HEK293 (cell line): ENCODE data around the gene ZSWIM4.

Source experiments
- CTCF ChIA-PET: fragments of 350-600 bp; formaldehyde crosslinking; extraction: SDS; loops from one replicate; lab custom pipeline; 2021; ENCODE audit warnings: antibody characterized with exemption; lab: Yijun Ruan, JAX
- POLR2A ChIA-PET: fragments of 300-600 bp; formaldehyde crosslinking; extraction: SDS; loops from one replicate; lab custom pipeline; 2020; ENCODE audit warnings: antibody characterized with exemption, inconsistent platforms; lab: Yijun Ruan, JAX
- H3K27ac ChIP-seq: fragments of 200-500 bp; sonication (Bioruptor generic); 2 replicates; pipeline ENCODE4 v1.5.1; 2014; ENCODE audit warnings: low read depth, low read length, control low read depth, inconsistent platforms; ENCODE audit errors: extremely low read depth
- H3K36me3 ChIP-seq, 2 experiments: fragments of 200-500 bp in 1 of 2; sonication (Bioruptor generic) in 1 of 2; 1 replicate in 1 of 2; 2 replicates in 1 of 2; pipeline ENCODE4 v1.5.1; 2014 to 2017; ENCODE audit warnings: inconsistent platforms in 2 of 2, low read length in 2 of 2; ENCODE audit not compliant: control insufficient read depth in 2 of 2, insufficient read depth in 1 of 2
- H3K4me1 ChIP-seq: fragments of 200-500 bp; sonication (Bioruptor generic); 2 replicates; pipeline ENCODE4 v1.5.1; 2014; ENCODE audit warnings: mild to moderate bottlenecking, low read length, inconsistent platforms; ENCODE audit not compliant: control insufficient read depth, insufficient read depth
- H3K4me3 ChIP-seq: 2 replicates; pipeline ENCODE4 v1.5.1; 2011; ENCODE audit warnings: low read depth, mild to moderate bottlenecking, control low read depth, low read length, moderate library complexity
- H3K9me3 ChIP-seq: fragments of 200-500 bp; sonication (Bioruptor generic); 2 replicates; pipeline ENCODE4 v1.5.1; 2014; ENCODE audit warnings: low read depth, low read length, inconsistent platforms; ENCODE audit not compliant: control insufficient read depth, insufficient read depth
- GLI4 ChIP-seq: fragments of 450-650 bp; formaldehyde crosslinking; IDR thresholded peaks from 2 replicates; pipeline ENCODE4 v1.5.1; 2016; ENCODE audit warnings: missing biosample characterization, missing genetic modification characterization
- GLIS2 ChIP-seq: fragments of 450-650 bp; formaldehyde crosslinking; IDR thresholded peaks from 2 replicates; pipeline ENCODE4 v1.5.1; 2016; ENCODE audit warnings: missing biosample characterization, missing genetic modification characterization
- KLF16 ChIP-seq: fragments of 450-650 bp; formaldehyde crosslinking; IDR thresholded peaks from 2 replicates; pipeline ENCODE4 v1.5.1; 2017; ENCODE audit warnings: missing biosample characterization, missing genetic modification characterization
- KLF17 ChIP-seq: fragments of 450-650 bp; formaldehyde crosslinking; IDR thresholded peaks from 2 replicates; pipeline ENCODE4 v1.5.1; 2016; ENCODE audit warnings: missing biosample characterization, missing genetic modification characterization
- MEIS1 ChIP-seq: sonication (generic); formaldehyde crosslinking; IDR thresholded peaks from 2 replicates; pipeline ENCODE4 v1.8.1; 2022; ENCODE audit warnings: missing genetic modification reagents, mild to moderate bottlenecking, borderline replicate concordance
- PBX3 ChIP-seq: sonication (generic); formaldehyde crosslinking; IDR thresholded peaks from 2 replicates; pipeline ENCODE4 v1.8.1; 2022; ENCODE audit warnings: mild to moderate bottlenecking, moderate library complexity, missing genetic modification reagents
- PRDM1 ChIP-seq: fragments of 450-650 bp; formaldehyde crosslinking; IDR thresholded peaks from 2 replicates; pipeline ENCODE4; 2016; ENCODE audit warnings: missing biosample characterization, missing genetic modification characterization
- SP7 ChIP-seq: fragments of 450-650 bp; formaldehyde crosslinking; IDR thresholded peaks from 2 replicates; pipeline ENCODE4 v1.5.1; 2016; ENCODE audit warnings: missing biosample characterization, missing genetic modification characterization
- ZBTB8A ChIP-seq: fragments of 450-650 bp; formaldehyde crosslinking; IDR thresholded peaks from 2 replicates; pipeline ENCODE4 v1.5.1; 2016; ENCODE audit warnings: missing biosample characterization, missing genetic modification characterization
- ZNF138 ChIP-seq: fragments of 450-650 bp; formaldehyde crosslinking; IDR thresholded peaks from 2 replicates; pipeline ENCODE4 v1.5.1; 2016; ENCODE audit warnings: missing biosample characterization, missing genetic modification characterization, borderline replicate concordance
- ZNF239 ChIP-seq: fragments of 450-650 bp; formaldehyde crosslinking; IDR thresholded peaks from 2 replicates; pipeline ENCODE4 v1.5.1; 2016; ENCODE audit warnings: missing biosample characterization, missing genetic modification characterization
- ZNF391 ChIP-seq: fragments of 450-650 bp; formaldehyde crosslinking; IDR thresholded peaks from 2 replicates; pipeline ENCODE4 v1.5.1; 2016; ENCODE audit warnings: low read depth, missing biosample characterization, missing genetic modification characterization, borderline replicate concordance
- ZNF529 ChIP-seq: fragments of 450-650 bp; formaldehyde crosslinking; IDR thresholded peaks from 2 replicates; pipeline ENCODE4 v1.5.1; 2017; ENCODE audit warnings: missing genetic modification characterization, missing biosample characterization; ENCODE audit not compliant: insufficient replicate concordance
- ZNF677 ChIP-seq: fragments of 450-650 bp; IDR thresholded peaks from 2 replicates; pipeline ENCODE4 v1.5.0; 2018; ENCODE audit warnings: missing biosample characterization, mild to moderate bottlenecking, missing genetic modification characterization, moderate library complexity
- ZNF692 ChIP-seq: fragments of 450-650 bp; formaldehyde crosslinking; IDR thresholded peaks from 2 replicates; pipeline ENCODE4 v1.5.1; 2016; ENCODE audit warnings: missing biosample characterization, missing genetic modification characterization
- ZNF768 ChIP-seq: fragments of 450-650 bp; formaldehyde crosslinking; IDR thresholded peaks from 2 replicates; pipeline ENCODE4 v1.5.1; 2018; ENCODE audit warnings: missing biosample characterization, mild to moderate bottlenecking, missing genetic modification characterization
- ZNF785 ChIP-seq: fragments of 450-650 bp; formaldehyde crosslinking; IDR thresholded peaks from 2 replicates; pipeline ENCODE4 v1.5.1; 2016; ENCODE audit warnings: missing biosample characterization, missing genetic modification characterization
- ZSCAN16 ChIP-seq: fragments of 450-650 bp; formaldehyde crosslinking; IDR thresholded peaks from 2 replicates; pipeline ENCODE4 v1.5.1; 2016; ENCODE audit warnings: missing biosample characterization, missing genetic modification characterization
- ZSCAN23 ChIP-seq: fragments of 450-650 bp; formaldehyde crosslinking; IDR thresholded peaks from 2 replicates; pipeline ENCODE4 v1.5.1; 2016; ENCODE audit warnings: missing biosample characterization, missing genetic modification characterization
- ZSCAN4 ChIP-seq: fragments of 450-650 bp; formaldehyde crosslinking; IDR thresholded peaks from 2 replicates; pipeline ENCODE4 v1.5.1; 2017; ENCODE audit warnings: missing biosample characterization, missing genetic modification characterization

Gene ZSWIM4

GRCh38 chr19:13830741-13831536 lies 35.7 kb downstream of the ZSWIM4 start:
- no peaks in the 10 kb centered on the region for H3K9me3 ChIP-seq
- CTCF ChIA-PET: no interaction called here
- H3K36me3 ChIP-seq: peaks cover 0 to 22% of the 10 kb centered on the region in 2 experiments; a peak in 2 of 3 replicates
- no peak for TF ChIP-seq ZNF391 (tag by site-specific recombination)
- TF ChIP-seq MEIS1 (CRISPR knock-in tag): no peak
- TF ChIP-seq ZNF138 (tag by site-specific recombination): no peak
- no peak for TF ChIP-seq GLI4
- no peak for TF ChIP-seq ZNF239
- TF ChIP-seq, all 188 proteins: peak for 0
- Histone ChIP-seq H3K27ac (no peak overlapping the region), H3K4me1 (no peaks in the 10 kb centered on the region), H3K4me3 (no peak overlapping the region)
- POLR2A ChIA-PET: no interaction called here

GRCh38 chr19:13831537-13832467 lies 36.6 kb downstream of the ZSWIM4 start:
- CTCF ChIA-PET: no interaction called here
- H3K4me1 ChIP-seq: no peaks in the 10 kb centered on the region

GRCh38 chr19:13833330-13834243 lies 38.3 kb downstream of the ZSWIM4 start:
- Histone ChIP-seq H3K4me1 (no peaks in the 10 kb centered on the region), H3K4me3 (peak overlapping the region; percentile 29), H3K9me3 (no peaks in the 10 kb centered on the region), H3K27ac (no peak overlapping the region; the same call in 1 of the 2 replicates), H3K36me3 (peaks cover 0 to 28% of the 10 kb centered on the region in 2 experiments; a peak in 1 of 3 replicates)
- ChIA-PET POLR2A (interaction anchor here (0.7 to 1.1 kb wide), 2 partner anchors 11 to 49 kb away, joined by 3 read pairs; no protein-coding TSS in a partner anchor), CTCF (interaction anchor here (0.5 to 1.4 kb wide), 6 partner anchors 12 to 1899 kb away, joined by 3 to 7 read pairs (median 4); no protein-coding TSS in a partner anchor)
- TF ChIP-seq ZNF768 (tag by site-specific recombination) (no peak), PBX3 (peak; percentile 89), ZNF239 (no peak), KLF16 (tag by site-specific recombination) (no peak; the same call in 1 of the 2 replicates), GLIS2 (tag by site-specific recombination) (peak; percentile 20; the same call in 1 of the 2 replicates), ZSCAN16 (no peak), ZNF529 (tag by site-specific recombination) (no peak), KLF17 (no peak), ZNF677 (tag by site-specific recombination) (no peak), ZBTB8A (tag by site-specific recombination) (peak; percentile 36; the same call in 1 of the 2 replicates), ZNF692 (tag by site-specific recombination) (0 out of 2 replicates have a peak, but pooled peaks have one; percentile 40), SP7 (peak; percentile 44; the same call in 1 of the 2 replicates), ZSCAN23 (tag by site-specific recombination) (no peak), ZNF785 (0 out of 2 replicates have a peak, but pooled peaks have one; percentile 15)

More at GRCh38 chr19:13831537-13832467, 36.6 kb downstream of the ZSWIM4 start:
- H3K9me3 ChIP-seq: no peaks in the 10 kb centered on the region
- POLR2A ChIA-PET: interaction anchor here (1.1 kb wide), 1 partner anchor 47 kb away, joined by 3 read pairs; no protein-coding TSS in a partner anchor
- TF ChIP-seq ZSCAN4 (tag by site-specific recombination) (no peak), PRDM1 (tag by site-specific recombination) (peak; percentile 47; the same call in 1 of the 2 replicates)
- H3K36me3 ChIP-seq: peaks cover 0 to 30% of the 10 kb centered on the region in 2 experiments; a peak in 2 of 3 replicates
- H3K4me3 ChIP-seq: no peak overlapping the region
- H3K27ac ChIP-seq: no peak overlapping the region
